GM12891 (cell line): ENCODE results near the gene HDAC11.
"Not testable (repeated sequence)": the region's sequence is repeated elsewhere in the genome, so short reads cannot be mapped to it uniquely, and the experiment has no call there.

Experiments
- DNase-seq: peaks from one replicate; pipeline ENCODE4 v3.0.0; 2011; ENCODE audit warnings: low spot score; ENCODE audit not compliant: insufficient read length
- FAIRE-seq: peaks from 2 replicates; lab custom pipeline; 2011; peaks lifted over from hg19 to GRCh38; lab: Jason Lieb, UNC
- PAX5 ChIP-seq: IDR thresholded peaks from 2 replicates; pipeline ENCODE4 v1.6.1; 2011; ENCODE audit warnings: low read length, moderate library complexity, mild to moderate bottlenecking; ENCODE audit not compliant: insufficient read depth, severe bottlenecking
- POLR2A ChIP-seq: IDR thresholded peaks from 2 replicates; pipeline ENCODE4 v1.6.1; 2011; ENCODE audit warnings: low read depth, low read length, control low read depth
- POLR2AphosphoS5 ChIP-seq: IDR thresholded peaks from 2 replicates; pipeline ENCODE4 v1.6.1; 2011; ENCODE audit warnings: low read depth, low read length, control low read depth
- POU2F2 ChIP-seq: IDR thresholded peaks from 2 replicates; pipeline ENCODE4 v1.6.1; 2011; ENCODE audit warnings: low read depth, mild to moderate bottlenecking, control low read depth, low read length, moderate library complexity
- SPI1 ChIP-seq: IDR thresholded peaks from 2 replicates; pipeline ENCODE4 v1.6.1; 2011; ENCODE audit warnings: low read depth, low read length, control low read depth
- TAF1 ChIP-seq: IDR thresholded peaks from 2 replicates; pipeline ENCODE4 v1.6.1; 2011; ENCODE audit warnings: low read depth, low read length, control low read depth

The HDAC11 gene

GRCh38 chr3:13515786-13516759, 36.0 kb downstream of the HDAC11 start:
- TF ChIP-seq SPI1, result no peak
- no peak for TF ChIP-seq TAF1
- no peak for TF ChIP-seq POU2F2
- TF ChIP-seq POLR2AphosphoS5, result no peak
- TF ChIP-seq POLR2A, result no peak
- TF ChIP-seq PAX5, result no peak
- DNase-seq (no peak), FAIRE-seq (no peak)

GRCh38 chr3:13516760-13517135, 36.6 kb downstream of the HDAC11 start:
- TF ChIP-seq POU2F2, result no peak
- TF ChIP-seq POLR2AphosphoS5, result no peak
- no peak for TF ChIP-seq PAX5
- TF ChIP-seq POLR2A, result no peak
- TF ChIP-seq TAF1, result no peak
- no peak for TF ChIP-seq SPI1
- DNase-seq, result no peak
- FAIRE-seq, result no peak

DNA sequence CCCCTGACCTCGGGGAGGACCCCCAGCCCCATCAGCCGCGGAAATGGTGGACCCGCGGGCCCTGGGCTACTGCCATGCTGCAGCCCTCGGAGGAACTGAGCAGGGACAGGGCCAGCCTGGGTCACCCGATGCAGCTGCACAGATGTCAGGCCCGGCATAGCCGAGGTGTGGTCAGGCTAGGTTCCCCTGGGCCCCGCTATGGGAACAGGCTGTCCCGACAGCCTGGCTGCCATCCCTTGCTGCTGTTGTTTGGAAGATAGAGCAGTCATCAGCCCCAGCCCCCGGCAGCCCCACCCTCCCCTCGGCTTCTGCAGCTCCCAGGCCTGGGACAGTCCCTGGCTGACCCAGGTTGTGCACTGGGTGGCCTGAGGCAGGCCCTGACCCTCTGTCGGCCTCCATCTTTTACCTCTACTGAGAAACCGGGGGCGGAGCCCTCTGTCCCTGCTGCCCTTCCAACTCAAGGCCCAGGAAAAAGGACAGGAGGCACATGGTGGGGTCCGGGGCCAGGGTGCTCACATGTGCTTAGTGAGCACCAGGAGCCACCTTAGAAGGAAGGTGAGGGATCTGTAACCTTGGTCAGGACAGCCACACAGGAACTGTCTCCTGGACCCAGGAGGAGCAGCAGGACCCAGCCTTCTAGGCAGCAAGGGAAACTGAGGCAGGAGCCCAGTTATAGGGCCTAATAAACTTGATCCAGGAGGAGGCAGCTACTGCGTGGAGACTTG, 37.3 kb downstream of the HDAC11 start:
- TF ChIP-seq POLR2A (no peak), PAX5 (no peak)
- no peak for FAIRE-seq
- no peak for DNase-seq

- no peak for FAIRE-seq
- TF ChIP-seq SPI1, result no peak
- no peak for TF ChIP-seq TAF1
- no peak for TF ChIP-seq POU2F2
- no peak for TF ChIP-seq POLR2A
- no peak for TF ChIP-seq POLR2AphosphoS5
- DNase-seq, result no peak
Measured at GRCh38 chr3:13518516-13518953, 38.4 kb downstream of the HDAC11 start.

- no peak for FAIRE-seq
- TF ChIP-seq POLR2A (no peak), PAX5 (no peak), SPI1 (no peak), POLR2AphosphoS5 (no peak)
Measured at GRCh38 chr3:13519006-13519791, 39.1 kb downstream of the HDAC11 start.

GRCh38 chr3:13520326-13520880, 40.3 kb downstream of the HDAC11 start:
- DNase-seq, result no peak
- FAIRE-seq, result no peak
- TF ChIP-seq TAF1, result no peak
- no peak for TF ChIP-seq POLR2A
- no peak for TF ChIP-seq SPI1
- no peak for TF ChIP-seq POLR2AphosphoS5
- no peak for TF ChIP-seq POU2F2
- no peak for TF ChIP-seq PAX5

More at GRCh38 chr3:13519006-13519791, 39.1 kb downstream of the HDAC11 start:
- no peak for DNase-seq

DNA sequence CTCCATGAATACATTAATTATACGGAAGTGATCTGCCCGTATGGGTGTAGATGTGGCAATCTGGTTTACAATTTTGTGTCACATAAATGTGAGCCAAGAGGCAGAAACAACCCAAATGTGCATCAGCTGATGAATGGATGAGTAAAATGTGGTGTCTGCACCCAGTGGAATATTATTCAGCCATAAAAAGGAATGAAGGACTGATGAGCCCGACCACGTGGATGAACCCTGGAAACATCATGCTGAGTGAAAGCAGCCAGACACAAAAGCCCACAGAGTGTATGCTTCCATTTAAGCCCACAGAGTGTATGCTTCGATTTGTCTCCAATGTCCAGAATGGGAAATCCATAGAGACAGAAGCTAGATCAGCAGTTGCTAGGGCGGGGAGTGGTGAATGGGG, 41.2 kb downstream of the HDAC11 start:
- DNase-seq (no peak), FAIRE-seq (no peak)
- TF ChIP-seq SPI1, result no peak
- no peak for TF ChIP-seq POU2F2
- TF ChIP-seq TAF1, result no peak
- no peak for TF ChIP-seq POLR2AphosphoS5
- TF ChIP-seq POLR2A, result no peak
- no peak for TF ChIP-seq PAX5

- not testable (repeated sequence) for FAIRE-seq, DNase-seq
Measured at GRCh38 chr3:13521749-13522148, 41.6 kb downstream of the HDAC11 start.

- no peak for TF ChIP-seq POU2F2
- no peak for TF ChIP-seq TAF1
- TF ChIP-seq SPI1, result no peak
- TF ChIP-seq POLR2AphosphoS5, result no peak
- no peak for TF ChIP-seq POLR2A
- TF ChIP-seq PAX5, result no peak
- DNase-seq (no peak), FAIRE-seq (no peak)
Measured at GRCh38 chr3:13522236-13522635, 42.1 kb downstream of the HDAC11 start.
